ENCODE data around the gene STIMATE.
A peak's percentile ranks its signal among the peaks of the same experiment; 100 is the strongest.

STIMATE gene

GRCh38 chr3:52842424-52842823, 54.9 kb downstream of the STIMATE start:
- Mint-ChIP-seq H3K4me1 (peaks cover 39% of the 10 kb centered on the region), H3K27me3 (ENCODE audit: low read depth, poor library complexity) (peaks cover 6% of the 10 kb centered on the region), H3K9me3 (no peaks in the 10 kb centered on the region), H3K4me3 (no peak overlapping the region), H3K27ac (no peak overlapping the region), H3K36me3 (ENCODE audit: low read depth) (peaks cover 10% of the 10 kb centered on the region)
- no peak for TF ChIP-seq CTCF (IDR thresholded peaks at IDR 0.05)
- DNase-seq = no peak

- Mint-ChIP-seq H3K36me3 (ENCODE audit: low read depth) (peaks cover 5% of the 10 kb centered on the region), H3K27me3 (ENCODE audit: low read depth, poor library complexity) (peaks cover 6% of the 10 kb centered on the region), H3K27ac (peak overlapping the region; percentile 21), H3K9me3 (no peaks in the 10 kb centered on the region), H3K4me1 (peaks cover 40% of the 10 kb centered on the region), H3K4me3 (no peak overlapping the region)
- no peak for DNase-seq
- no peak for TF ChIP-seq CTCF (IDR thresholded peaks at IDR 0.05)
Measured at GRCh38 chr3:52841981-52842340, 55.4 kb downstream of the STIMATE start.

- Mint-ChIP-seq H3K36me3 (ENCODE audit: low read depth) (peaks cover 5% of the 10 kb centered on the region), H3K4me1 (peaks cover 41% of the 10 kb centered on the region), H3K4me3 (no peak overlapping the region), H3K27ac (peak overlapping the region; percentile 29), H3K9me3 (no peaks in the 10 kb centered on the region), H3K27me3 (ENCODE audit: low read depth, poor library complexity) (peaks cover 9% of the 10 kb centered on the region)
- no peak for TF ChIP-seq CTCF (IDR thresholded peaks at IDR 0.05)
- DNase-seq = no peak
Measured at GRCh38 chr3:52841211-52841980, 56.0 kb downstream of the STIMATE start.

GRCh38 chr3:52839892-52840545, 57.3 kb downstream of the STIMATE start:
- Mint-ChIP-seq H3K4me3 (no peak overlapping the region), H3K36me3 (ENCODE audit: low read depth) (peaks cover 5% of the 10 kb centered on the region), H3K4me1 (peaks cover 44% of the 10 kb centered on the region), H3K9me3 (no peaks in the 10 kb centered on the region), H3K27me3 (ENCODE audit: low read depth, poor library complexity) (peaks cover 11% of the 10 kb centered on the region), H3K27ac (no peak overlapping the region)
- no peak for TF ChIP-seq CTCF (IDR thresholded peaks at IDR 0.05)
- no peak for DNase-seq

GRCh38 chr3:52839268-52839575, 58.1 kb downstream of the STIMATE start:
- H3K27ac Mint-ChIP-seq = no peak overlapping the region
- no peak overlapping the region for H3K4me3 Mint-ChIP-seq
- peaks cover 11% of the 10 kb centered on the region for H3K27me3 Mint-ChIP-seq (ENCODE audit: low read depth, poor library complexity)
- TF ChIP-seq CTCF (IDR thresholded peaks at IDR 0.05) = no peak
- no peak for DNase-seq
- no peaks in the 10 kb centered on the region for H3K9me3 Mint-ChIP-seq
- peaks cover 5% of the 10 kb centered on the region for H3K36me3 Mint-ChIP-seq (ENCODE audit: low read depth)
- H3K4me1 Mint-ChIP-seq = peaks cover 48% of the 10 kb centered on the region

All from nephron progenitor cell (in vitro differentiated cells).